Tibial nerve (tissue), 4 donors: ENCODE results near the gene RPS10.

Source experiments
- EP300 ChIP-seq, 2 donors: sonication (generic); formaldehyde crosslinking; IDR thresholded peaks; one replicate each; pipeline ENCODE4 v1.6.1; 2017; ENCODE audit warnings: antibody characterized with exemption in 2 of 2, mild to moderate bottlenecking in 1 of 2
- POLR2A ChIP-seq, 2 donors: fragments of 450-650 bp; IDR thresholded peaks; one replicate each; pipeline ENCODE4 v1.6.1; 2017; ENCODE audit warnings: antibody characterized with exemption in 2 of 2, mild to moderate bottlenecking in 2 of 2, moderate library complexity in 2 of 2
- TF ChIP-seq, protein P1 (sequence below), 5 experiments: fragments of 200-600 bp in 3 of 5; fragments of 450-650 bp in 2 of 5; sonication (generic) in 3 of 5; IDR thresholded peaks; one replicate each; pipeline ENCODE4 v1.5.1; 2016 to 2019; ENCODE audit warnings: antibody characterized with exemption in 5 of 5, mild to moderate bottlenecking in 3 of 5, moderate library complexity in 2 of 5

DNA sequence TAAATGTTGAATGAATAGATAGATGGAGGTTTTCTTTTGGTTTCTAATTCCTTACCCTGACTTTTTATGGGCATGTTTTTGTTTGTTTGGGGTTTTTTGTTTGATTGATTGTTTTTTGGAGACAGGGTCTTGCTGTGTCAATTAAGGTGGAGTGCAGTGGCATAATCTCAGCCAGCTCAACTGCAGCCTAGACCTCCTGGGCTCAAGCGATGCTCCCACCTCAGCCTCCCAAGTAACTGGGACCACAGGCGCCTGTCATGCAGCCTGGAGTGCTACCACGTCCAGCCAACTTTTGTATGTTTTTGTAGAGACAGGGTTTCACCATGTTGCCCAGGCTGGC is 31.9 kb downstream of the RPS10 start:
- TF ChIP-seq, protein P1, sequence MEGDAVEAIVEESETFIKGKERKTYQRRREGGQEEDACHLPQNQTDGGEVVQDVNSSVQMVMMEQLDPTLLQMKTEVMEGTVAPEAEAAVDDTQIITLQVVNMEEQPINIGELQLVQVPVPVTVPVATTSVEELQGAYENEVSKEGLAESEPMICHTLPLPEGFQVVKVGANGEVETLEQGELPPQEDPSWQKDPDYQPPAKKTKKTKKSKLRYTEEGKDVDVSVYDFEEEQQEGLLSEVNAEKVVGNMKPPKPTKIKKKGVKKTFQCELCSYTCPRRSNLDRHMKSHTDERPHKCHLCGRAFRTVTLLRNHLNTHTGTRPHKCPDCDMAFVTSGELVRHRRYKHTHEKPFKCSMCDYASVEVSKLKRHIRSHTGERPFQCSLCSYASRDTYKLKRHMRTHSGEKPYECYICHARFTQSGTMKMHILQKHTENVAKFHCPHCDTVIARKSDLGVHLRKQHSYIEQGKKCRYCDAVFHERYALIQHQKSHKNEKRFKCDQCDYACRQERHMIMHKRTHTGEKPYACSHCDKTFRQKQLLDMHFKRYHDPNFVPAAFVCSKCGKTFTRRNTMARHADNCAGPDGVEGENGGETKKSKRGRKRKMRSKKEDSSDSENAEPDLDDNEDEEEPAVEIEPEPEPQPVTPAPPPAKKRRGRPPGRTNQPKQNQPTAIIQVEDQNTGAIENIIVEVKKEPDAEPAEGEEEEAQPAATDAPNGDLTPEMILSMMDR (IDR thresholded peaks at IDR 0.05) = no peak
- TF ChIP-seq POLR2A (IDR thresholded peaks at IDR 0.05) = no peak
- no peak for TF ChIP-seq EP300 (IDR thresholded peaks at IDR 0.05)
